Omental fat pad (tissue), 4 donors: ENCODE data around the gene KRTAP4-4. TPM values are rescaled to one million over a fixed set of nuclear protein-coding genes. Genes with fewer than 3 reads are reported as not detected.
"Not testable (repeated sequence)": the region's sequence is repeated elsewhere in the genome, so short reads cannot be mapped to it uniquely, and the experiment has no call there.

ENCODE experiments used
- ATAC-seq: fragments of 150-250 bp; one replicate; pipeline ENCODE4 v1.9.1; 2016; ENCODE audit warnings: mild to moderate bottlenecking, moderate library complexity; ENCODE audit not compliant: low FRiP score
- DNase-seq: peaks from one replicate; pipeline ENCODE4 v3.0.0-alpha.2; 2019; ENCODE audit warnings: low spot score
- total RNA-seq, 4 donors: library from RNA; depleted of rRNA; stranded (reverse); fragments of >200 nt; gene quantifications; one replicate each; pipeline ENCODE4 v1.1.0, GENCODE V29; 2016
- TF ChIP-seq, protein P1 (sequence below), 3 donors: fragments of 450-650 bp; IDR thresholded peaks; one replicate each; pipeline ENCODE4 v1.5.1; 2016 to 2017; ENCODE audit warnings: antibody characterized with exemption in 3 of 3, mild to moderate bottlenecking in 3 of 3, moderate library complexity in 2 of 3

Gene KRTAP4-4
- not detected for total RNA-seq

DNA sequence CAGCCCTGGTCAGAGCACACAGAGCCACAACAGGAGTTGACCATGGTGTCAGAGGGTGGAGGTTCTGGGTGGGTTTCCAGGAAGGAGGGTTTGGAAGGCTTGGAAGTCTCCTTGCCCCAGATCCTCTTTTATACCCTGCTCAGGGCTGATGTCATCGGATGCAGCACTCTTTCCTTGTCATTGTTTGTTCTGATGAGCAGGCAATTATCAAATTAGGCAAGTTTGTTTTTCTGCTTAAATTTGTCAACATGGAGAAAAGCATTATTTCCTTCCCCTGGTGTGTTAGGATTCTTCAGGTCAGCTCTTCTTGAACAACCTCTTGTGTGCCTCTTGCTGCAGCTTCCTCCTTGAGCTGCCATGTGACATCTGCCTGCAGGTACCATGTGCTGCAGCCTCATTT lies at the start of gene KRTAP4-4:
Gene KRTAP4-4 (minus strand): TSS at position 101 of the 400 bp plus-strand sequence. CDS start 57 bp downstream, at position 44.
- TF ChIP-seq, protein P1, sequence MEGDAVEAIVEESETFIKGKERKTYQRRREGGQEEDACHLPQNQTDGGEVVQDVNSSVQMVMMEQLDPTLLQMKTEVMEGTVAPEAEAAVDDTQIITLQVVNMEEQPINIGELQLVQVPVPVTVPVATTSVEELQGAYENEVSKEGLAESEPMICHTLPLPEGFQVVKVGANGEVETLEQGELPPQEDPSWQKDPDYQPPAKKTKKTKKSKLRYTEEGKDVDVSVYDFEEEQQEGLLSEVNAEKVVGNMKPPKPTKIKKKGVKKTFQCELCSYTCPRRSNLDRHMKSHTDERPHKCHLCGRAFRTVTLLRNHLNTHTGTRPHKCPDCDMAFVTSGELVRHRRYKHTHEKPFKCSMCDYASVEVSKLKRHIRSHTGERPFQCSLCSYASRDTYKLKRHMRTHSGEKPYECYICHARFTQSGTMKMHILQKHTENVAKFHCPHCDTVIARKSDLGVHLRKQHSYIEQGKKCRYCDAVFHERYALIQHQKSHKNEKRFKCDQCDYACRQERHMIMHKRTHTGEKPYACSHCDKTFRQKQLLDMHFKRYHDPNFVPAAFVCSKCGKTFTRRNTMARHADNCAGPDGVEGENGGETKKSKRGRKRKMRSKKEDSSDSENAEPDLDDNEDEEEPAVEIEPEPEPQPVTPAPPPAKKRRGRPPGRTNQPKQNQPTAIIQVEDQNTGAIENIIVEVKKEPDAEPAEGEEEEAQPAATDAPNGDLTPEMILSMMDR (IDR thresholded peaks at IDR 0.05): no peak
- DNase-seq: no peak
- no peak for ATAC-seq

DNA sequence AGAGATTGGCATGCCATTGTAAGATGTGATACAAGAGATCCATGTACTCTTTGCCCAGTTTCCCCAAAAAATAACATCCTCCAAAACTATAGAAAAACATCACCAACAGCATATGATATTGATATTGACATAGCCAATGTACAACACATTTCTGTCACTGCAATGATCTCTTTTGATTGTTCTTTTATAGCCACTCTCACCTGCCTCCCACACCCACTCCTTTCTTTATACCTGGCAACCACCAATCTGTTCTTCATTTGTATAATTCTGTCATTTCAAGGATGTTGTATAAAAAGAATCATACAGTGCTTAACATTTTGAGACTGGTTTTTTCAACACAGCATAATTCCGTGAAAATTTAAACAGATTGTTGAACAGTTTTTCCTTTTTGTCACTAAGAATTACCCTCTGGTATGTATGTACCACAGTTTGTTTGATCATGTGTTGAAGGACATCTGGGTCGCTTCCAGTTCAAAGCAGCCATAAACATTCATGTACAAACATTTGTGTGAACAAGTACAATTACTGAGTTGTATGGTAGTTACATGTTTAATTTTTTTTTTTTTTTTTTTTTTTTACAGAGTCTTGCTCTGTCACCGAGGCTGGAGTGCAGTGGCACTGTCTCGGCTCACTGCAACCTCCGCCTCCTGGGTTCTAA lies 39.0 kb upstream of the KRTAP4-4 start:
- TF ChIP-seq, protein P1 (IDR thresholded peaks at IDR 0.05): no peak
- no peak for ATAC-seq
- no peak for DNase-seq

DNA sequence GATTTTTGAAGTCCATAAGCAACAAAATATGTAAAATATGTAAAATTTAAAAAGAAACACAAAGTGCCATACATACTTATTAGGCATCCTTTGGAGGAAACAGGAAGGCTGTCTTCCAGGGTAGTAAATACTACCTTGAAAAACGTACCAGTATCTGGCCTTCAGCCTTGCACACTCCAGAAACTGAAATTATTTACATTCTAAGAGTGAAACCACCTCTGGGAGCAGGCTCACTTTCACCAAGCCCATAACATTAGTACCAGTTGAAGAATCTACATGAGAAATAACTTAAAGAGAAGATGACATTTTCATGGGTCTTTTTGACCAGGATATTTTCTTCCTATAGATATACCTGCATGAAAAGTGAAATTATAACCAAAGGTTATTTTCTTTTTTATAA lies 35.5 kb upstream of the KRTAP4-4 start:
- DNase-seq: no peak
- TF ChIP-seq, protein P1 (IDR thresholded peaks at IDR 0.05): no peak
- no peak for ATAC-seq

DNA sequence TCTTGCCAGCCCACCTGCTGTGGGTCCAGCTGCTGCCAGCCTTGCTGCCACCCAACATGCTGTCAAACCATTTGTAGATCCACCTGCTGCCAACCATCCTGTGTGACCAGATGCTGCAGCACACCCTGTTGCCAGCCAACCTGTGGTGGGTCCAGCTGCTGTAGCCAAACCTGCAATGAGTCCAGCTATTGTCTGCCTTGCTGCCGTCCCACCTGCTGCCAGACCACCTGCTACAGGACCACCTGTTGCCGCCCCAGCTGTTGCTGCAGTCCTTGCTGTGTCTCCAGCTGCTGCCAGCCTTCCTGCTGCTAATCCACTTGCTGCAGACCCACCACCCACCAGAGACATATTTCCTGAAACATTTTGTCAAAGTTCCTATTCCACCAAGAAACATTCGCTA lies 29.8 kb upstream of the KRTAP4-4 start:
- no peak for ATAC-seq
- TF ChIP-seq, protein P1 (IDR thresholded peaks at IDR 0.05): no peak
- DNase-seq: no peak

DNA sequence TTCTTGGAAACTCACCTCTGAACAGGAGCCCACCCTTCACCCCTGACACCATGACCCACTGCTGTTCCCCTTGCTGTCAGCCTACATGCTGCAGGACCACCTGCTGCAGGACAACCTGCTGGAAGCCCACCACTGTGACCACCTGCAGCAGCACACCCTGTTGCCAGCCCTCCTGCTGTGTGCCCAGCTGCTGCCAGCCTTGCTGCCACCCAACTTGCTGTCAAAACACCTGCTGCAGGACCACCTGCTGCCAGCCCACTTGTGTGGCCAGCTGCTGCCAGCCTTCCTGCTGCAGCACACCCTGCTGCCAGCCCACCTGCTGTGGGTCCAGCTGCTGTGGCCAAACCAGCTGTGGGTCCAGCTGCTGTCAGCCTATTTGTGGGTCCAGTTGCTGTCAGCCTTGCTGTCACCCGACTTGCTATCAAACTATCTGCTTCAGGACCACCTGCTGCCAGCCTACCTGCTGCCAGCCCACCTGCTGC lies 29.3 kb upstream of the KRTAP4-4 start, which contains the start of gene KRTAP9-1:
Gene KRTAP9-1 (plus strand): TSS at position 51 of the 482 bp plus-strand sequence. CDS start 0 bp downstream, at position 51.
- not testable (repeated sequence) for DNase-seq, ATAC-seq

DNA sequence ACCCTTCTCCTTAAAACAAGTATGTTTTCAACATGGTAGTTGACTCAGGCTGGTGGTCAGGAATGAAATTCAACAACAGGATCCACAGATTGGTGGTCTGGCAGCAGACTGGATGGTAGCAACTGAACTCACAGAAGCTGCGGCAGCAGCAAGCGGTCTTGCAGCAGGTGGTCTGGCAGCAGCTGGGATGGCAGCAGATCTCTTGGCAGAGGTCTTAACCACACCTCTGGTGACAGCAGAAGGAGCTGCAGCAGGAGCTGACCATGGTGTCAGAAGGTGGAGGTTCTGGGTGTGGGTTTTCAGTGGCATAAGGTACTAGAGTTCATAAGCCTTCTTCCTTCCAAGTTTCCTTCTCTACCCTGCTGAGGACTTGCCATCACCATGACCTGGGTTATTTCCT lies 26.3 kb upstream of the KRTAP4-4 start:
- TF ChIP-seq, protein P1 (IDR thresholded peaks at IDR 0.05): no peak

DNA sequence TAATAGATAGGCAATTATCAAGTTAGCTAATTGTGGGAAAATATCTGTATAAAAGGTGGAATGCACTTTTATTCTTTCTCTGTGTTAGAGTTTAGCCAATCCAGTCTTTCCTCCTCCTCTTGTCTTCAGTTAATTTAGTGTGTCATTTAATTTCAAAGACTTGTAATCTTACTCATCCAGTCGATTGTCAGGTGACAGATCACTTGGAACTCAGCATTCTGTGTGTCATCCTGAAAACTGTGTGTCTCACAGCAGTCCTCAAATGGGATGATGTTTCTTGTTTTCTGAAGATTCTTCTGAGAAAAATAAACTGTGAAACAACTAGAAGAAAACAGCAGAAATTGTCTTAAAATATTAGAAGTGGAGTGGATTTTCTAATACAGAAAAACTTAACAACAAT lies 24.5 kb upstream of the KRTAP4-4 start:
- ATAC-seq: no peak
- TF ChIP-seq, protein P1 (IDR thresholded peaks at IDR 0.05): no peak
- DNase-seq: no peak

More for the DNA sequence above, 26.3 kb upstream of the KRTAP4-4 start:
- DNase-seq: no peak
- ATAC-seq: no peak
